Measurements from ENCODE around the gene RAD51B. TPM values are rescaled to one million over a fixed set of nuclear protein-coding genes. Genes with fewer than 3 reads are reported as not detected.
A peak's percentile ranks its signal among the peaks of the same experiment; 100 is the strongest.

The RAD51B gene
- total RNA-seq, 6 donors from 2014 or later, result 10.6 to 63.9 (median 18.4) TPM

GRCh38 chr14:68246074-68246785 lies 426.7 kb downstream of the RAD51B start:
- Histone ChIP-seq H3K4me3 (no peak overlapping the region), H3K27me3 (no peaks in the 10 kb centered on the region), H3K9me3 (no peaks in the 10 kb centered on the region), H3K4me1 (peaks cover 51 to 73% (median 60%) of the 10 kb centered on the region in 4 donors), H3K27ac (peak overlapping the region; percentile 41 to 79 (median 72)), H3K36me3 (no peaks in the 10 kb centered on the region)
- no peak for TF ChIP-seq EP300 (IDR thresholded peaks at IDR 0.05)
- TF ChIP-seq POLR2A (IDR thresholded peaks at IDR 0.05), result no peak
- no peak for TF ChIP-seq POLR2AphosphoS5 (IDR thresholded peaks at IDR 0.05)
- TF ChIP-seq, protein P1, sequence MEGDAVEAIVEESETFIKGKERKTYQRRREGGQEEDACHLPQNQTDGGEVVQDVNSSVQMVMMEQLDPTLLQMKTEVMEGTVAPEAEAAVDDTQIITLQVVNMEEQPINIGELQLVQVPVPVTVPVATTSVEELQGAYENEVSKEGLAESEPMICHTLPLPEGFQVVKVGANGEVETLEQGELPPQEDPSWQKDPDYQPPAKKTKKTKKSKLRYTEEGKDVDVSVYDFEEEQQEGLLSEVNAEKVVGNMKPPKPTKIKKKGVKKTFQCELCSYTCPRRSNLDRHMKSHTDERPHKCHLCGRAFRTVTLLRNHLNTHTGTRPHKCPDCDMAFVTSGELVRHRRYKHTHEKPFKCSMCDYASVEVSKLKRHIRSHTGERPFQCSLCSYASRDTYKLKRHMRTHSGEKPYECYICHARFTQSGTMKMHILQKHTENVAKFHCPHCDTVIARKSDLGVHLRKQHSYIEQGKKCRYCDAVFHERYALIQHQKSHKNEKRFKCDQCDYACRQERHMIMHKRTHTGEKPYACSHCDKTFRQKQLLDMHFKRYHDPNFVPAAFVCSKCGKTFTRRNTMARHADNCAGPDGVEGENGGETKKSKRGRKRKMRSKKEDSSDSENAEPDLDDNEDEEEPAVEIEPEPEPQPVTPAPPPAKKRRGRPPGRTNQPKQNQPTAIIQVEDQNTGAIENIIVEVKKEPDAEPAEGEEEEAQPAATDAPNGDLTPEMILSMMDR (IDR thresholded peaks at IDR 0.05), result no peak
- 46 to 60% methylated on average over 3 of the region's 3 CpGs for WGBS, 2 donors
- DNase-seq (no peak), ATAC-seq (ENCODE audit: low FRiP score in 2 of 2) (no peak)

- no peak for DNase-seq
- H3K4me1 ChIP-seq, result peaks cover 56 to 74% (median 63%) of the 10 kb centered on the region in 4 donors
- H3K36me3 ChIP-seq, result no peaks in the 10 kb centered on the region
- no peaks in the 10 kb centered on the region for H3K9me3 ChIP-seq
- 40 to 44% methylated on average over 2 of the region's 2 CpGs for WGBS, 2 donors
- H3K4me3 ChIP-seq, result no peak overlapping the region
- peak overlapping the region; percentile 41 to 79 (median 72) for H3K27ac ChIP-seq
- H3K27me3 ChIP-seq, result no peaks in the 10 kb centered on the region
- no peak for ATAC-seq (ENCODE audit: low FRiP score in 2 of 2)
- no peak for TF ChIP-seq EP300 (IDR thresholded peaks at IDR 0.05)
- TF ChIP-seq POLR2A (IDR thresholded peaks at IDR 0.05), result no peak
- TF ChIP-seq, protein P1 (IDR thresholded peaks at IDR 0.05), result no peak
- TF ChIP-seq POLR2AphosphoS5 (IDR thresholded peaks at IDR 0.05), result no peak
Measured at GRCh38 chr14:68246786-68247105, 427.2 kb downstream of the RAD51B start.

- Histone ChIP-seq H3K9me3 (no peaks in the 10 kb centered on the region), H3K4me3 (no peak overlapping the region), H3K27ac (peak overlapping the region in 3 of 4 donors; percentile 74 to 79 (median 75)), H3K4me1 (peaks cover 56 to 74% (median 65%) of the 10 kb centered on the region in 4 donors), H3K27me3 (no peaks in the 10 kb centered on the region), H3K36me3 (no peaks in the 10 kb centered on the region)
- WGBS, 2 donors, result 63 to 71% methylated on average over 3 of the region's 3 CpGs
- DNase-seq, result no peak
- no peak for ATAC-seq (ENCODE audit: low FRiP score in 2 of 2)
- TF ChIP-seq POLR2AphosphoS5 (IDR thresholded peaks at IDR 0.05) (no peak), EP300 (IDR thresholded peaks at IDR 0.05) (no peak), POLR2A (IDR thresholded peaks at IDR 0.05) (no peak)
- TF ChIP-seq, protein P1 (IDR thresholded peaks at IDR 0.05), result no peak
Measured at GRCh38 chr14:68247274-68247673, 427.7 kb downstream of the RAD51B start.

GRCh38 chr14:68247676-68248268 lies 428.2 kb downstream of the RAD51B start:
- Histone ChIP-seq H3K4me1 (peaks cover 56 to 74% (median 65%) of the 10 kb centered on the region in 4 donors), H3K27me3 (no peaks in the 10 kb centered on the region), H3K9me3 (no peaks in the 10 kb centered on the region), H3K4me3 (no peak overlapping the region), H3K27ac (peak overlapping the region in 3 of 4 donors; percentile 74 to 79 (median 75)), H3K36me3 (no peaks in the 10 kb centered on the region)
- ATAC-seq (ENCODE audit: low FRiP score in 2 of 2) (peak in 1 of 2 donors; percentile 84), DNase-seq (peak in 1 of 2 donors; percentile 56)
- 29 to 53% methylated on average over 4 of the region's 4 CpGs for WGBS, 2 donors
- no peak for TF ChIP-seq POLR2AphosphoS5 (IDR thresholded peaks at IDR 0.05)
- TF ChIP-seq EP300 (IDR thresholded peaks at IDR 0.05), result no peak
- no peak for TF ChIP-seq POLR2A (IDR thresholded peaks at IDR 0.05)
- TF ChIP-seq, protein P1 (IDR thresholded peaks at IDR 0.05), result no peak

All from upper lobe of left lung (tissue), 6 donors.